ENCODE measurements around the gene LAMA2.

GRCh38 chr6:129454488-129454887 lies 571.5 kb downstream of the LAMA2 start:
- TF ChIP-seq GATA2 (IDR thresholded peaks at IDR 0.05; ENCODE audit: low read depth, low read length) (no peak), GATA3 (IDR thresholded peaks at IDR 0.05; ENCODE audit: low read depth, low read length) (no peak)

Data from SH-SY5Y (cell line).